Hepatocyte (in vitro differentiated cells): ENCODE data around the gene TFDP1.

Experiments
- EZH2 ChIP-seq: fragments of 200-600 bp; sonication (generic); IDR thresholded peaks from 2 replicates; pipeline ENCODE4 v1.6.1; 2016; ENCODE audit warnings: antibody characterized with exemption, mild to moderate bottlenecking, borderline replicate concordance
- EZH2phosphoT487 ChIP-seq: fragments of 200-600 bp; sonication (generic); IDR thresholded peaks from one replicate; pipeline ENCODE4 v1.6.1; 2018; ENCODE audit warnings: antibody characterized with exemption, mild to moderate bottlenecking, low read depth, moderate library complexity; ENCODE audit not compliant: unreplicated experiment, severe bottlenecking
- TF ChIP-seq, protein P1 (sequence below): fragments of 200-600 bp; sonication (generic); IDR thresholded peaks from 2 replicates; pipeline ENCODE4 v1.5.1; 2016; ENCODE audit warnings: antibody characterized with exemption, mild to moderate bottlenecking; ENCODE audit not compliant: poor library complexity

DNA sequence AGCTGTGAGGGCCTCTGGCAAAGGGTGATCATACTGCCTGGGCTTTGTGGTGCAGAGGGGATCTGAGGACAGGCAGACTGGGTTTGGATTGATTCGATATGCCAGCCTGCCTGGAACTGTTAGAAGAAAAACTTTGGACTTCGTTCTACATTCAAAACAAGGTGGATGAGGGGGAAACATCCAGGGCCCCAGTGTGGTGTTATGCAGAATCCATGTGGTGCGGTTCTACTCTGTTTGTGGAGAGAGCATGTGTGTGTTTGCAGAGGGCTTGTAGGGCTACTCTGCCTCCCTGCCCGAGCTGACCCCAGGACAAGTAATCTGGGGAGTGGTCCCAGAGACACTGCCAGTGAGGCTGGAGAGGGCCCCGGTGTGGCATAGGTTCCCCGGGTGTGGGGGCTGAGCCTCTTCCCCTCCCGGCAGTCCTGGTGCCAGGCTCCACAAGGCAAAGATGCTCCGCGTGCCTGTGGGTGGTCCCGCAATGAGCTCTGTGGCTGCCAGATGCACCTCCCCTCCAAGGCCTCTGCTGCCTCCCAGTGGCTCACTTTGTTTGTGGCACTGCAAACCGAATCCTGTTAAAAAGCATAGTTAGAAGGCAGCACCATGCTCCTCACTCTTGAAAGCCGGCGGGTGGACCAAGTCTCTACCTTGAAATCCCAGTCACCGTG lies 22.3 kb upstream of the TFDP1 start:
- TF ChIP-seq, protein P1, sequence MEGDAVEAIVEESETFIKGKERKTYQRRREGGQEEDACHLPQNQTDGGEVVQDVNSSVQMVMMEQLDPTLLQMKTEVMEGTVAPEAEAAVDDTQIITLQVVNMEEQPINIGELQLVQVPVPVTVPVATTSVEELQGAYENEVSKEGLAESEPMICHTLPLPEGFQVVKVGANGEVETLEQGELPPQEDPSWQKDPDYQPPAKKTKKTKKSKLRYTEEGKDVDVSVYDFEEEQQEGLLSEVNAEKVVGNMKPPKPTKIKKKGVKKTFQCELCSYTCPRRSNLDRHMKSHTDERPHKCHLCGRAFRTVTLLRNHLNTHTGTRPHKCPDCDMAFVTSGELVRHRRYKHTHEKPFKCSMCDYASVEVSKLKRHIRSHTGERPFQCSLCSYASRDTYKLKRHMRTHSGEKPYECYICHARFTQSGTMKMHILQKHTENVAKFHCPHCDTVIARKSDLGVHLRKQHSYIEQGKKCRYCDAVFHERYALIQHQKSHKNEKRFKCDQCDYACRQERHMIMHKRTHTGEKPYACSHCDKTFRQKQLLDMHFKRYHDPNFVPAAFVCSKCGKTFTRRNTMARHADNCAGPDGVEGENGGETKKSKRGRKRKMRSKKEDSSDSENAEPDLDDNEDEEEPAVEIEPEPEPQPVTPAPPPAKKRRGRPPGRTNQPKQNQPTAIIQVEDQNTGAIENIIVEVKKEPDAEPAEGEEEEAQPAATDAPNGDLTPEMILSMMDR = peak; percentile 82
- TF ChIP-seq EZH2 = no peak
- TF ChIP-seq EZH2phosphoT487 = no peak
